PC-3 (cell line): Measurements from ENCODE around the gene LPCAT2. TPM values are rescaled to one million over a fixed set of nuclear protein-coding genes. Genes with fewer than 3 reads are reported as not detected.

ENCODE experiments used
- ATAC-seq: fragments of 200-7000 bp; cut with Tn5 transposase; 2 replicates; pipeline ENCODE4 v1.9.1; 2020; ENCODE audit warnings: mild to moderate bottlenecking, moderate library complexity
- BruUV-seq: library from RNA; stranded (reverse); fragments of 400-500 nt; replicated peaks from 2 replicates; lab custom pipeline; 2021; lab: Mats Ljungman, UMichigan
- CTCF ChIA-PET: fragments of 300-600 bp; sonication (Branson Sonifier 250); formaldehyde crosslinking; loops from one replicate; lab custom pipeline; 2022; ENCODE audit warnings: antibody characterized with exemption; lab: Charles Lee
- POLR2A ChIA-PET: fragments of 300-600 bp; sonication (Branson Sonifier 250); formaldehyde crosslinking; loops from one replicate; lab custom pipeline; 2022; ENCODE audit warnings: antibody characterized with exemption; ENCODE audit not compliant: unreplicated experiment; lab: Charles Lee
- DNase-seq: peaks from one replicate; pipeline ENCODE4 v3.0.0-alpha.2; 2015
- H2AFZ ChIP-seq: fragments of 300-600 bp; sonication (generic); 2 replicates; pipeline ENCODE4 v1.6.0; 2016; ENCODE audit warnings: antibody characterized with exemption, low read length
- H3F3A ChIP-seq: fragments of 300-600 bp; sonication (generic); one replicate; pipeline ENCODE4 v1.6.0; 2017; ENCODE audit warnings: antibody characterized with exemption, low read length, control low read depth, mild to moderate bottlenecking; ENCODE audit not compliant: unreplicated experiment
- H3K27ac ChIP-seq: fragments of 300-600 bp; sonication (generic); 2 replicates; pipeline ENCODE4 v1.5.1; 2016; ENCODE audit warnings: mild to moderate bottlenecking, low read length
- H3K27me3 ChIP-seq: fragments of 300-600 bp; sonication (generic); 2 replicates; pipeline ENCODE4 v1.6.1; 2016; ENCODE audit warnings: low read length, mixed read lengths
- H3K36me3 ChIP-seq: fragments of 300-600 bp; sonication (generic); 2 replicates; pipeline ENCODE4 v1.6.1; 2016; ENCODE audit warnings: low read depth, mixed run types, low read length, mixed read lengths
- H3K4me1 ChIP-seq: fragments of 300-600 bp; sonication (generic); 2 replicates; pipeline ENCODE4 v1.5.1; 2016; ENCODE audit warnings: low read length; ENCODE audit not compliant: insufficient read depth
- H3K4me2 ChIP-seq: fragments of 300-600 bp; sonication (generic); 2 replicates; pipeline ENCODE4 v1.6.0; 2016; ENCODE audit warnings: low read length
- H3K4me3 ChIP-seq: fragments of 300-600 bp; sonication (generic); 2 replicates; pipeline ENCODE4 v1.5.1; 2016; ENCODE audit warnings: mild to moderate bottlenecking, low read length, mixed read lengths
- H3K79me2 ChIP-seq: fragments of 300-600 bp; sonication (generic); 2 replicates; pipeline ENCODE4 v1.6.1; 2017; ENCODE audit warnings: low read length, mixed read lengths
- H3K9ac ChIP-seq: fragments of 300-600 bp; sonication (generic); 2 replicates; pipeline ENCODE4 v1.6.0; 2016; ENCODE audit warnings: mild to moderate bottlenecking, low read length
- H3K9me2 ChIP-seq: fragments of 300-600 bp; sonication (generic); replicated peaks from 2 replicates; pipeline ENCODE4 v1.6.1; 2016; ENCODE audit warnings: mixed run types, low read length, mixed read lengths
- H3K9me3 ChIP-seq: fragments of 300-600 bp; sonication (generic); 2 replicates; pipeline ENCODE4 v1.6.1; 2016; ENCODE audit warnings: low read length, mixed read lengths
- H4K20me1 ChIP-seq: fragments of 300-600 bp; sonication (generic); 2 replicates; pipeline ENCODE4 v1.6.1; 2016; ENCODE audit warnings: low read length, mixed read lengths
- CTCF ChIP-seq: fragments of 300-600 bp; sonication (generic); conservative IDR thresholded peaks from 2 replicates; pipeline ENCODE4 v1.5.1; 2017; ENCODE audit warnings: antibody characterized with exemption, low read depth, mild to moderate bottlenecking, low read length
- EZH2 ChIP-seq: fragments of 300-600 bp; sonication (generic); IDR thresholded peaks from one replicate; pipeline ENCODE4 v1.6.1; 2017; ENCODE audit warnings: antibody characterized with exemption, mild to moderate bottlenecking, low read length; ENCODE audit not compliant: unreplicated experiment
- EZH2phosphoT487 ChIP-seq: fragments of 300-600 bp; sonication (generic); IDR thresholded peaks from 2 replicates; pipeline ENCODE4 v1.6.1; 2018; ENCODE audit warnings: mild to moderate bottlenecking, antibody characterized with exemption, low read length, borderline replicate concordance
- intact Hi-C: fragments of 100-400 bp; cut with micrococcal nuclease; formaldehyde crosslinking; loops from 2 replicates; pipeline ENCODE4 v1.9.0; 2023
- total RNA-seq: library from RNA; depleted of rRNA; stranded (reverse); fragments of >200 nt; gene quantifications from 2 replicates; pipeline ENCODE4 v1.2.3, GENCODE V29; 2014

Gene LPCAT2
- total RNA-seq, 1 experiment from 2014 or later: 8.0 TPM

- intact Hi-C loops: no loop called here
- Histone ChIP-seq H3K9ac (no peak overlapping the region), H3K9me3 (no peaks in the 10 kb centered on the region), H3K4me2 (no peak overlapping the region), H3K9me2 (no peaks in the 10 kb centered on the region), H3K79me2 (no peaks in the 10 kb centered on the region), H3K4me1 (no peaks in the 10 kb centered on the region), H3K4me3 (no peak overlapping the region), H3K36me3 (no peaks in the 10 kb centered on the region), H3K27ac (no peak overlapping the region), H2AFZ (no peak overlapping the region), H3F3A (no peaks in the 10 kb centered on the region), H4K20me1 (no peaks in the 10 kb centered on the region), H3K27me3 (no peaks in the 10 kb centered on the region)
- CTCF ChIA-PET: no interaction called here
- POLR2A ChIA-PET: no interaction called here
- BruUV-seq: no TSS peak
- no peak for ATAC-seq
- no peak for DNase-seq
- no peak for TF ChIP-seq EZH2
- no peak for TF ChIP-seq CTCF
- no peak for TF ChIP-seq EZH2phosphoT487
Measured at GRCh38 chr16:55570159-55570558, 61.3 kb downstream of the LPCAT2 start.

GRCh38 chr16:55571191-55571897, 62.5 kb downstream of the LPCAT2 start:
- H3K4me2 ChIP-seq: no peak overlapping the region
- CTCF ChIA-PET: no interaction called here
- BruUV-seq: no TSS peak
- DNase-seq (no peak), ATAC-seq (no peak)
- no peak overlapping the region for H3K4me3 ChIP-seq
- H3K9ac ChIP-seq: no peak overlapping the region
- H3F3A ChIP-seq: no peaks in the 10 kb centered on the region
- H3K27me3 ChIP-seq: no peaks in the 10 kb centered on the region
- H3K9me3 ChIP-seq: no peaks in the 10 kb centered on the region
- H3K4me1 ChIP-seq: no peaks in the 10 kb centered on the region
- no peak overlapping the region for H2AFZ ChIP-seq
- intact Hi-C loops: no loop called here
- H3K36me3 ChIP-seq: no peaks in the 10 kb centered on the region
- H3K79me2 ChIP-seq: no peaks in the 10 kb centered on the region
- POLR2A ChIA-PET: no interaction called here
- no peak overlapping the region for H3K27ac ChIP-seq
- no peak for TF ChIP-seq EZH2
- TF ChIP-seq CTCF: no peak
- TF ChIP-seq EZH2phosphoT487: no peak
- no peaks in the 10 kb centered on the region for H4K20me1 ChIP-seq
- no peaks in the 10 kb centered on the region for H3K9me2 ChIP-seq

GRCh38 chr16:55572439-55572838, 63.6 kb downstream of the LPCAT2 start:
- DNase-seq: no peak
- H4K20me1 ChIP-seq: no peaks in the 10 kb centered on the region
- TF ChIP-seq CTCF (no peak), EZH2 (no peak), EZH2phosphoT487 (no peak)
- no peak overlapping the region for H2AFZ ChIP-seq
- no peak for ATAC-seq
- no peaks in the 10 kb centered on the region for H3K79me2 ChIP-seq
- no peaks in the 10 kb centered on the region for H3K9me3 ChIP-seq
- no peaks in the 10 kb centered on the region for H3K9me2 ChIP-seq
- H3K27me3 ChIP-seq: no peaks in the 10 kb centered on the region
- intact Hi-C loops: no loop called here
- H3K36me3 ChIP-seq: no peaks in the 10 kb centered on the region
- H3K4me3 ChIP-seq: no peak overlapping the region
- no peak overlapping the region for H3K9ac ChIP-seq
- no TSS peak for BruUV-seq
- no peaks in the 10 kb centered on the region for H3K4me1 ChIP-seq
- CTCF ChIA-PET: no interaction called here
- POLR2A ChIA-PET: no interaction called here
- no peak overlapping the region for H3K27ac ChIP-seq
- no peaks in the 10 kb centered on the region for H3F3A ChIP-seq
- no peak overlapping the region for H3K4me2 ChIP-seq
